ENCODE results near the gene NGB. TPM values are rescaled to one million over a fixed set of nuclear protein-coding genes. Genes with fewer than 3 reads are reported as not detected.

Gene NGB
- total RNA-seq, 1 donor from 2014 or later: 0.12 TPM

DNA sequence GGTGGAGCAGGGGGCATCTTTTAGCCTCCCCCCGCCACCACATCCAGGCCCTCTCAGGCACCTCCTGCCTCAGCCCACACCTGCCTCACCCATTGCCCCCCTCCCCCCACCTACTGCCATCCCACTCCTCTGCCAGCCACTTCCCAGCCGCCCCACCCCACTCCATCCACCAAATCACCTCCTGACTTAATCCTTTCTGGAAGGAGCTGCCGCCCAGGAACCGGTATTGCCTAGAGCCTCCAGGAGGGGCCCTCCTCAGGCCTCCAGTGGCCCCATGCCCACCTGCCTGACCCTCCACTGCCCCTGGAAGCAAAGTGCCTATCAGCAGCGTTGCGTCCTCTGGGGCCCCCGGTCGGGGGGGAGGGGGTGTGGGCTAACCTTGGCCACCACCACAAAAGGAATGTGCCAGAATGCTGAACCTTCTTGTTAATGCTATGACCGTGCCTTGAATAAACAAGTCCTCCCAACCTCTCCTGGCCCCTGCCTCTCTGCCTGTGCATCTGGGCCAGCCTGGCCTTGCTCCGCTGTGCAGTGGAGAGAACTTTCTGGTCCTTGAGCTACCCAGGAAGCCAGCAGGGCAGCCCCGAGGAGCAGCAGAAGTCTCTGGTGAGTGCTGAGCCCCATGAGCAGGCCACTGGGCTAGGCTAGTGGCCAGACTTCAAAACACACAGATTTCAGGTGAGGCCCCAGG, 11.8 kb downstream of the NGB start:
- DNase-seq (ENCODE audit: low read depth): no peak
- TF ChIP-seq, protein P1, sequence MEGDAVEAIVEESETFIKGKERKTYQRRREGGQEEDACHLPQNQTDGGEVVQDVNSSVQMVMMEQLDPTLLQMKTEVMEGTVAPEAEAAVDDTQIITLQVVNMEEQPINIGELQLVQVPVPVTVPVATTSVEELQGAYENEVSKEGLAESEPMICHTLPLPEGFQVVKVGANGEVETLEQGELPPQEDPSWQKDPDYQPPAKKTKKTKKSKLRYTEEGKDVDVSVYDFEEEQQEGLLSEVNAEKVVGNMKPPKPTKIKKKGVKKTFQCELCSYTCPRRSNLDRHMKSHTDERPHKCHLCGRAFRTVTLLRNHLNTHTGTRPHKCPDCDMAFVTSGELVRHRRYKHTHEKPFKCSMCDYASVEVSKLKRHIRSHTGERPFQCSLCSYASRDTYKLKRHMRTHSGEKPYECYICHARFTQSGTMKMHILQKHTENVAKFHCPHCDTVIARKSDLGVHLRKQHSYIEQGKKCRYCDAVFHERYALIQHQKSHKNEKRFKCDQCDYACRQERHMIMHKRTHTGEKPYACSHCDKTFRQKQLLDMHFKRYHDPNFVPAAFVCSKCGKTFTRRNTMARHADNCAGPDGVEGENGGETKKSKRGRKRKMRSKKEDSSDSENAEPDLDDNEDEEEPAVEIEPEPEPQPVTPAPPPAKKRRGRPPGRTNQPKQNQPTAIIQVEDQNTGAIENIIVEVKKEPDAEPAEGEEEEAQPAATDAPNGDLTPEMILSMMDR (conservative IDR thresholded peaks at IDR 0.05; ENCODE audit: low read depth, low read length): no peak
- no peak overlapping the region for H3K4me3 ChIP-seq (ENCODE audit: low read depth, low read length)

DNA sequence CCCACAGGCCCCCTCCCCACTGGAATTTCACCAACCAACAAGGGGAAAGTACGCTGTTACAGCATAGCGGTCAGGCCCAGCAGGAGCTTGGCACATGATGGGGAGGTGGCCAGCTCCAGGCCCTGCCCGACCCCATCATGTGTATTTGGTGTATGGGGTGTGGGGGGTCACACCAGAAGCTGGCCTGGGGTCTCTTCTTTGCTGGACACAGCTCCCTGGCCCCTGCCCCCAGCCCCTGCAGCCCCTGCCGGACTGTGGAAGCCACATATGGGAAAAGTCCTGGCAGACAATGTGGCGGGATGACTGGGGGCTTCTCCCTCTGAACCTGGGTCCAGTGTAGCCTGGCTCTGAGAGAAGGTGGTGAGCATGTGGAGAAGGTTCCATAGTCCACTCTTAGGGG, 12.4 kb downstream of the NGB start:
- no peak for DNase-seq (ENCODE audit: low read depth)
- TF ChIP-seq, protein P1 (conservative IDR thresholded peaks at IDR 0.05; ENCODE audit: low read depth, low read length): no peak
- no peak overlapping the region for H3K4me3 ChIP-seq (ENCODE audit: low read depth, low read length)

DNA sequence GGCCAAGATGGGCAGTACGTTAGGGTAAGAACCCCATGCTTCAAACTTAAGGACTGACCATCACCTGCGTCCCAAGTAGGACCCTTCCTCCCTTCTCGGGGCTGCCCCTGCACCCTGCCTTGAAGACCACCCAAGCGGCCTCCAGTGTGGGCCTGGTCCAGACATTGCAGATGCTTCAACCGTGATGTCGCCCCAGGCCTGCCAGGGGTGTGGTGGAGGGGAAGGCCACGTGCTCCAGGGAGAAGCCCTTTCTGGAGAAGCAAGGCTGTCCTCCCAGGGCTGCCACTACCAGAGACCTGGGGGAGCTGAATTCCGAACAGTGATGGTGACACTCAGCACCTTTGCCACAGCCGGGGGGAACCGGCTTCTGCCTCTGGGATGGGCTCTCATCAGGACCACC, 13.3 kb downstream of the NGB start:
- TF ChIP-seq, protein P1 (conservative IDR thresholded peaks at IDR 0.05; ENCODE audit: low read depth, low read length): no peak
- no peak overlapping the region for H3K4me3 ChIP-seq (ENCODE audit: low read depth, low read length)
- DNase-seq (ENCODE audit: low read depth): no peak

DNA sequence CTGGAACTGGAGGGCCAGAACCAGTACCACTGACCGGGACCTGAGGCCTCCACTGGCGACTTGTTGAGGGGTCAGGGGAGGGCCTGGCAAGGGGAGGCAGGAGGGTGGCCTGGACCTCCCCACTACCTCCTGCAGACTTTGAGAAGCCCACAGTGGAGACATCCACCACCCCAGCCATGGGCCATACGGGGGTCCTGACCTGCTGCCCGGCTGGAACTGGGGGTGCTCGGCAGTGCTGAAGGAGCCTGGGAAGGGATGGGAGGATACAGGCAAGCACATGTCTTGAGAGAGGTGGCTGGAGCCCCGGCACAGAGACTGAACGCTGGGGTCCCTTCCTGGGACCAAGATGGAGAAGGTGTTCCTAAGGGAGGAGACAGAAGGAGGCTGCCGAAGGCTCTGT, 14.3 kb downstream of the NGB start:
- H3K4me3 ChIP-seq (ENCODE audit: low read depth, low read length): no peak overlapping the region
- no peak for DNase-seq (ENCODE audit: low read depth)
- TF ChIP-seq, protein P1 (conservative IDR thresholded peaks at IDR 0.05; ENCODE audit: low read depth, low read length): no peak

DNA sequence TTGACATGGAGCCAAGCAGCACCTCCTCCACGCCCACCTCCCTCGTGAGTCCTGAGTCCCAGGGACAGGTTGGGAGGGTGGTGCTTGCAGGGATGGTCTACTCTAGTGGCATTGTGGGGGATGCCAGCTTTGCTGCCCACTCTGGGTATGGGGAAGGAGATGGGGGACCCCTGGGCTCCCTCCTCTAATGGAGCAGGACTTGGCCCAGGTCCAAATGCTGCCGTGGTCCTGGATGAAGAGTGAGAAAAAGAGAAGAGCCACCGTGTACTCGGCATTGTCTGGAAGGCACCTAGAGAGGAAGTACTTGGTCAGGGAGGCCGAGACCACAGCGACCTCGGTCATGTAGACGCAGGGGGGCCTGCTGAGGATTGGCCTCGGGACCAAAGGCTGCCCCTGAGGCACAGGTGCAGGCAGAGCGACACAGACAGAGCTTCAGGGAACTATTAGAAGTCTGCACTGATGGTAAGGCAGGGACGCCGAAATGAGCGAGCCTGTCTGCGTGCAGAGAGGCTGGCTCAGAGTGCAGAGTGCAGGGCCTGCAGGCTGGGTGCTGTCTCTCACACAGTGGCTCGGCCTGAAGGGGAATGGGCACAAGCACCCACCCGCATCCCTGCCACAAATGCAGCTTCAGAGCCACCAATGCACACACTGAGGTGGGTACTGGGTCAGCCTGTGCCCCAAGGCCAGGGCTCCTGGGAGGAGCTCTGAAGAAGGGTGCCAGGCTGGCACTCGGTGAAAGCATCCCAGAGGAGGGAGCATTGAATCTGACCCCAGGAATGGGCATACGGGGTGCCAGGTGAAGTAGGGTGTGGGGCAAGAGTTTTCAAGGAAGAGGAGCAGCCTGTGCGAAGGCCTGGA, 17.4 kb downstream of the NGB start:
- no peak overlapping the region for H3K4me3 ChIP-seq (ENCODE audit: low read depth, low read length)
- TF ChIP-seq, protein P1 (conservative IDR thresholded peaks at IDR 0.05; ENCODE audit: low read depth, low read length): no peak
- DNase-seq (ENCODE audit: low read depth): no peak

DNA sequence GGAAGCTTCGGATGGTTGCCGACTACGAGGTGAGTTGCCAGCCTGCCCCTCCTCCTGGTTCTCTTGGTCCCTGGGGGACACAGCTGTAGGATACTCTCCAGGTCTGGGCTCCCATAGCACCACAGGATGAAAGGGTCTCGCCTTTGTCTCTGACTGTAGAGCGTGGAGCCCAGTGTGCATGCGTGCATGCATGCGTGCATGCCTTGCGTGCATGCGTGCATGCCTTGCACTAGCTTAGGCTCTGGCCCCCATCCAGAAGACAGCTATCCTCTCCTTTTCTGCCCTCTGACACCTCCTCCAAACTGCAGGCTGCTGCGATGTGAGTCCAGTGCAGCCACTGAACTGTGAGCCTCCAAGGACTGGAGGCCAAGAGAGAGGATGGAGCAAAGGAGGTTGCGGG, 19.1 kb downstream of the NGB start:
- no peak for DNase-seq (ENCODE audit: low read depth)
- TF ChIP-seq, protein P1 (conservative IDR thresholded peaks at IDR 0.05; ENCODE audit: low read depth, low read length): no peak
- H3K4me3 ChIP-seq (ENCODE audit: low read depth, low read length): no peak overlapping the region
